Stimulated activated CD4-positive, alpha-beta T cell treated with anti-CD3 and anti-CD28 coated beads, TNF-alpha, amount 100 ng/mL, for 1 hour (primary cell): ENCODE results near the gene HVCN1.

Experiments used
- DNase-seq, 3 donors: peaks; one replicate each; pipeline ENCODE4 v3.0.0-alpha.2; 2020; ENCODE audit warnings: low read depth in 3 of 3, low spot score in 1 of 3

HVCN1 gene

GRCh38 chr12:110699591-110700445, 10.9 kb upstream of the HVCN1 start:
- DNase-seq = no peak

GRCh38 chr12:110698171-110698902, 9.4 kb upstream of the HVCN1 start:
- peak; percentile 42 to 57 (median 45) for DNase-seq

- DNase-seq = no peak
Measured at GRCh38 chr12:110697236-110697635, 8.3 kb upstream of the HVCN1 start.

- DNase-seq = no peak
Measured at GRCh38 chr12:110696283-110696682, 7.4 kb upstream of the HVCN1 start.

- DNase-seq = no peak
Measured at GRCh38 chr12:110694330-110694901, 5.5 kb upstream of the HVCN1 start.

- no peak for DNase-seq
Measured at GRCh38 chr12:110693731-110694130, 4.8 kb upstream of the HVCN1 start.

- DNase-seq = no peak
Measured at GRCh38 chr12:110690127-110690430, 1.2 kb upstream of the HVCN1 start.

- DNase-seq = peak in 1 of 3 donors; percentile 13
Measured at GRCh38 chr12:110689281-110690126, 589 bp upstream of the HVCN1 start.

- no peak for DNase-seq
Measured at GRCh38 chr12:110687396-110688169, 1.3 kb downstream of the HVCN1 start.

- DNase-seq = no peak
Measured at GRCh38 chr12:110686294-110686903, 2.5 kb downstream of the HVCN1 start.

- no peak for DNase-seq
Measured at GRCh38 chr12:110684312-110684836, 4.5 kb downstream of the HVCN1 start.

- DNase-seq = no peak
Measured at GRCh38 chr12:110683888-110684287, 5.0 kb downstream of the HVCN1 start.

- DNase-seq = no peak
Measured at GRCh38 chr12:110680032-110680431, 8.9 kb downstream of the HVCN1 start.

- no peak for DNase-seq
Measured at GRCh38 chr12:110679201-110679600, 9.7 kb downstream of the HVCN1 start.

GRCh38 chr12:110677982-110678381, 10.9 kb downstream of the HVCN1 start:
- no peak for DNase-seq

- DNase-seq = no peak
Measured at GRCh38 chr12:110677206-110677911, 11.6 kb downstream of the HVCN1 start.

- no peak for DNase-seq
Measured at GRCh38 chr12:110676171-110676570, 12.7 kb downstream of the HVCN1 start.

- no peak for DNase-seq
Measured at GRCh38 chr12:110670161-110670701, 18.7 kb downstream of the HVCN1 start.

- DNase-seq = no peak
Measured at GRCh38 chr12:110669193-110669502, 19.8 kb downstream of the HVCN1 start.
